Stimulated activated CD4-positive, alpha-beta T cell treated with anti-CD3 and anti-CD28 coated beads, TNF-alpha, amount 100 ng/mL, for 4 hours (primary cell): ENCODE measurements around the gene SHMT1.
A peak's percentile ranks its signal among the peaks of the same experiment; 100 is the strongest.
"Not testable (repeated sequence)": the region's sequence is repeated elsewhere in the genome, so short reads cannot be mapped to it uniquely, and the experiment has no call there.

Experiments
- DNase-seq, 3 experiments: peaks; one replicate each; pipeline ENCODE4 v3.0.0-alpha.2; 2020; ENCODE audit warnings: low read depth in 3 of 3

The SHMT1 gene

GRCh38 chr17:18326039-18326438 is 37.3 kb downstream of the SHMT1 start:
- no peak for DNase-seq

- DNase-seq = no peak
Observed at GRCh38 chr17:18324140-18325050, 39.0 kb downstream of the SHMT1 start.

GRCh38 chr17:18323507-18324139 is 39.7 kb downstream of the SHMT1 start:
- DNase-seq = no peak

GRCh38 chr17:18323007-18323406 is 40.3 kb downstream of the SHMT1 start:
- no peak for DNase-seq

GRCh38 chr17:18322522-18322921 is 40.8 kb downstream of the SHMT1 start:
- no peak for DNase-seq

GRCh38 chr17:18321309-18321708 is 42.0 kb downstream of the SHMT1 start:
- no peak for DNase-seq

- no peak for DNase-seq
Observed at GRCh38 chr17:18320301-18320700, 43.0 kb downstream of the SHMT1 start.

- DNase-seq = no peak
Observed at GRCh38 chr17:18319604-18320256, 43.6 kb downstream of the SHMT1 start.

GRCh38 chr17:18318771-18319450 is 44.4 kb downstream of the SHMT1 start:
- no peak for DNase-seq

- no peak for DNase-seq
Observed at GRCh38 chr17:18318117-18318516, 45.2 kb downstream of the SHMT1 start.

GRCh38 chr17:18315961-18316360 is 47.4 kb downstream of the SHMT1 start:
- no peak for DNase-seq

- DNase-seq = peak in 2 of 3 experiments; percentile 7 to 18
Observed at GRCh38 chr17:18315562-18315922, 47.8 kb downstream of the SHMT1 start.

GRCh38 chr17:18314731-18315561 is 48.4 kb downstream of the SHMT1 start, which contains the start of the genes SMCR8 and TOP3A:
Gene SMCR8 (plus strand): TSS chr17:18315293. CDS start chr17:18315790, 497 bp downstream.
Gene TOP3A (minus strand): TSS chr17:18314994. CDS start chr17:18314778, 216 bp downstream.
- DNase-seq = peak; percentile 96 to 97 (median 96)

- DNase-seq = no peak
Observed at GRCh38 chr17:18314059-18314730, 49.2 kb downstream of the SHMT1 start.

GRCh38 chr17:18309202-18309601 is 54.1 kb downstream of the SHMT1 start:
- DNase-seq = no peak

- not testable (repeated sequence) for DNase-seq
Observed at GRCh38 chr17:18303206-18303605, 60.1 kb downstream of the SHMT1 start.

GRCh38 chr17:18300725-18301480 is 62.4 kb downstream of the SHMT1 start:
- no peak for DNase-seq

- DNase-seq = not testable (repeated sequence)
Observed at GRCh38 chr17:18298061-18298460, 65.3 kb downstream of the SHMT1 start.

- DNase-seq = no peak
Observed at GRCh38 chr17:18291718-18292540, 71.4 kb downstream of the SHMT1 start.
